Stimulated activated CD8-positive, alpha-beta memory T cell treated with anti-CD3 and anti-CD28 coated beads, Interleukin-15, amount 100 ng/mL, for 1 hour (primary cell): ENCODE results near the gene MRRF.

Experiments used
- DNase-seq: peaks from one replicate; pipeline ENCODE4 v3.0.0-alpha.2; 2020; ENCODE audit warnings: low read depth

Gene MRRF

GRCh38 chr9:122228568-122229484 lies 35.9 kb upstream of the MRRF start, which contains the start of gene LHX6:
Gene LHX6, minus strand, starts transcription at chr9:122228957. Its CDS starts 217 bp downstream, at chr9:122228740.
- DNase-seq: no peak

- DNase-seq: no peak
These were observed 35.2 kb upstream of the MRRF start for GRCh38 chr9:122229485-122229837.

- no peak for DNase-seq
These were observed 31.8 kb upstream of the MRRF start for GRCh38 chr9:122232796-122233306.

- no peak for DNase-seq
These were observed 30.5 kb upstream of the MRRF start for GRCh38 chr9:122234022-122234748.

- DNase-seq: no peak
These were observed 28.0 kb upstream of the MRRF start for GRCh38 chr9:122236681-122237080.

GRCh38 chr9:122239722-122240121 lies 25.0 kb upstream of the MRRF start:
- no peak for DNase-seq

- DNase-seq: no peak
These were observed 20.3 kb upstream of the MRRF start for GRCh38 chr9:122244349-122244748.

- no peak for DNase-seq
These were observed 18.0 kb upstream of the MRRF start for GRCh38 chr9:122246666-122247065.

- DNase-seq: no peak
These were observed 16.2 kb upstream of the MRRF start for GRCh38 chr9:122248448-122248865.

- DNase-seq: no peak
These were observed 13.3 kb upstream of the MRRF start for GRCh38 chr9:122251351-122251750.

- DNase-seq: no peak
These were observed 11.9 kb upstream of the MRRF start for GRCh38 chr9:122252796-122253195.

- DNase-seq: no peak
These were observed 9.9 kb upstream of the MRRF start for GRCh38 chr9:122254761-122255160.

GRCh38 chr9:122256206-122256605 lies 8.5 kb upstream of the MRRF start:
- no peak for DNase-seq

GRCh38 chr9:122258886-122259415 lies 5.7 kb upstream of the MRRF start:
- no peak for DNase-seq

GRCh38 chr9:122261469-122261881 lies 3.2 kb upstream of the MRRF start:
- no peak for DNase-seq

- no peak for DNase-seq
These were observed 2.6 kb upstream of the MRRF start for GRCh38 chr9:122262073-122262472.

- DNase-seq: no peak
These were observed 858 bp upstream of the MRRF start for GRCh38 chr9:122263699-122264349.

GRCh38 chr9:122265149-122265915 lies 650 bp downstream of the MRRF start:
- no peak for DNase-seq

GRCh38 chr9:122268041-122268814 lies 3.5 kb downstream of the MRRF start:
- DNase-seq: no peak

- no peak for DNase-seq
These were observed 9.4 kb downstream of the MRRF start for GRCh38 chr9:122274055-122274454.

- DNase-seq: no peak
These were observed 11.4 kb downstream of the MRRF start for GRCh38 chr9:122276096-122276495.
